Esophagus mucosa (tissue), 1 donor: ENCODE data around the gene ADAMTSL4. TPM values are rescaled to one million over a fixed set of nuclear protein-coding genes. Genes with fewer than 3 reads are reported as not detected.
A peak's percentile ranks its signal among the peaks of the same experiment; 100 is the strongest.
"Not testable (repeated sequence)": the region's sequence is repeated elsewhere in the genome, so short reads cannot be mapped to it uniquely, and the experiment has no call there.

Source experiments
- ATAC-seq: fragments of 200-7000 bp; cut with Tn5 transposase; one replicate; pipeline ENCODE4 v1.9.1; 2020
- total RNA-seq: library from RNA; stranded (reverse); gene quantifications from one replicate; pipeline ENCODE4 v1.2.4, GENCODE V29; 2023
- donor health status: DM: yes; HTN: yes; CAD: no.

ADAMTSL4 gene
- total RNA-seq, 1 donor from 2014 or later = 42.9 TPM

- no peak for ATAC-seq
These were observed 47.1 kb downstream of the ADAMTSL4 start for GRCh38 chr1:150596095-150596892.

DNA sequence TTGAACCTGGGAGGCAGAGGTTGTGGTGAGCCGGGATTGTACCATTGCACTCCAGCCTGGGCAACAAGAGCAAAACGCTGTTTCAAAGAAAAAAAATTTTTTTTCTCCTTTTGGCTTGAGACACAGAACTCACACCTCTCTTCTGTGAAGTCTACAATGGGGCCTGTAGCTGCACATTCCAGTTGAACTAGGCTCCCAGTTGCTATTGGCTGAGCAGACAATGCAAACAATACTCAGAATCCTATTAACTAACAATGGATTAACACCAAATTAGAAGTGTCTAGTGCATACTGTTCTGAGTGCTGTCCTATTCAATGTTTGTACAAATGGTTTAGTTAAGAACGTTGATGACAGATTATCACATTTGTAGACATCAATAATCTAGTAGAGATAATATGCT lies 47.8 kb downstream of the ADAMTSL4 start:
- peak; percentile 69 for ATAC-seq

GRCh38 chr1:150598346-150598745 lies 49.1 kb downstream of the ADAMTSL4 start:
- ATAC-seq = not testable (repeated sequence)

GRCh38 chr1:150601540-150601939 lies 52.3 kb downstream of the ADAMTSL4 start:
- no peak for ATAC-seq

DNA sequence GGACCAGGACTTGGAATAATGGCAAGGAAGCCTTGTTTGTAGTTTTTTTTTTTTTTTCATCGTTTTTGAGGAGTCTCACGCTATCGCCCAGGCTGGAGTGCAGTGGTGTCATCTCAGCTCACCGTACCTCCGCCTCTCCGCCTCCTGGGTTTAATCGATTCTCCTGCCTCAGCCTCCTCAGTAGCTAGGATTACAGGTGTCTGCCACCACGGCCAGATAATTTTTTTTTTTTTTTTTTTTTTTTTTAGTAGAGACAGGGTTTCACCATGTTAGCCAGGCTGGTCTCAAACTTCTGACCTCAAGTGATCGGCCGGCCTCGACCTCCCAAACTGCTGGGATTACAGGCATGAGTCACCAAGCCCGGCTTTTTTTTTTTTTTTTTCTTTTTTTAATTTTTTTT lies 53.2 kb downstream of the ADAMTSL4 start:
- ATAC-seq = not testable (repeated sequence)

- ATAC-seq = no peak
These were observed 54.5 kb downstream of the ADAMTSL4 start for GRCh38 chr1:150603711-150604110.

DNA sequence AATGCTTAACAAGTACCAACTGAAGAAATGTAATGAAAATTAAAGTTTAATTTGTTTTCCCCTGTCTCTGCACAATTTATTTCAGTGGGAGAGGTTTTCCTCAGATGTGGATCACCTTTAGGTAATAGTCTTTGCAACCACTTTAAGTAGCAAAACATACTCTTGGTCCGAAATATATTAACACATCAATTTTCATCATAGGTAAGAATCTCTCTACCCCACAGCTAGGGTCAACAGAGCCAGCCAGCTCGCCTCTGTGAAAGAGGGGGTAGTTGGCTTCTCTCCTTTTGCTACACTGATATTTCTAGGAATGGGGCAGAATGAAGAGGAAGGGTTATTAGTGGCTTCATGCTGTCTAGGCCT lies 55.0 kb downstream of the ADAMTSL4 start:
- no peak for ATAC-seq

- not testable (repeated sequence) for ATAC-seq
These were observed 56.2 kb downstream of the ADAMTSL4 start for GRCh38 chr1:150605451-150605731.

DNA sequence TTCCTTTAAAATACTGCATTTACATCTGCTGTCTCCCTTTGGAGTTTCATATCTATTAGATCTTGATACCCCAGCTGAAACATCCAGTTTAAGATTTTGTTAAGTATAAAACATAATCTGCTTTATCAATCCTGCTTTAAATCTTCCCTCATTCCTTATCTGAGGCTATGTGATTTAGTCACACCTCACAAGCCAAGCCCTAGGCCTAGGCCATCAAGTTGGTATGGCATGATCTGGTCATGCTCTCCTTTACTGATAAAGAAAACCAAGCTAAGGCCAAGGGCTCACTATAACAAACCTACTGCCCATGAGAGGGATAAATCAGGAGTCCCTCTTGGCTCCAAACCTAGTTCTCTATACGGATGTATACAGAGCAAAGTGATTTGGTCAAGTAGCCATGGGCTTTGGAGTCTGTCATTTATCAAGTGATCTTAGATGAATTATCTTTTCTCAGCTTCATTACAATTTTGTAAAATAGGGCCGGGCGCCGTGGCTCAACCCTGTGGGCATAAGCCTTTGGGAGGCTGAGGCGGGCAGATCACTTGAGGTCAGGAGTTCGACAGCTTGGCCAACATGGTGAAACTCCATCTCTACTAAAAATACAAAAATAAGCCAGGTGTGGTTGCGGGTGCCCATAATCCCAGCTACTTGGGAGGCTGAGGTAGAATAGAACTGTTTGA lies 57.4 kb downstream of the ADAMTSL4 start:
- ATAC-seq = no peak

DNA sequence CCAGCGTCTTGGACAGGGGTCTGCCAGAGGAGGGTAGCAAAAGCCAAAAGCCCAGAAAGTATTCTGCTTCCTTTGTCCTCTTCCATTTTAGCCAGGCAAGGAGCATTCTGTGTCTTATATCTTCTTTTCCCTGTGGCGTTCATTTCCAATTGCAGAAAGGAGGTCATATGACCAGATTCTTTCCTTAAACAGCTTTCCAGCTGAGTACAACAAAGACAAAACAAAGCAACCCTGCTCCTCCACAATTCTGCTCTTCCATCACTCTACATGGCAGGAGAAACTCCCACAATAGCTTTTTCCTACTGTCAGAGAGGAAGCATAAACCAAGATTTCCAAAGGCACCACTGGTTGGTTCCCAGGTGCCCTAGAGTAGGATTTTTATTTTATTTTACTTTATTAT lies 60.5 kb downstream of the ADAMTSL4 start:
- ATAC-seq = no peak

Other genes starting within 250 kb of the ADAMTSL4 start
- gene PRPF3, start 227.9 kb upstream of the ADAMTSL4 start, total RNA-seq = 21.5 TPM
- 17.9 TPM for gene RPRD2, start 185.3 kb upstream of the ADAMTSL4 start, total RNA-seq
- 20.3 TPM for gene TARS2, start 62.0 kb upstream of the ADAMTSL4 start, total RNA-seq
- gene ECM1, start 41.3 kb upstream of the ADAMTSL4 start, total RNA-seq = 438 TPM
- gene FALEC, start 33.7 kb upstream of the ADAMTSL4 start, total RNA-seq = 1.6 TPM
- gene MCL1, start 30.2 kb downstream of the ADAMTSL4 start, total RNA-seq = 169 TPM
- gene ENSA, start 80.2 kb downstream of the ADAMTSL4 start, total RNA-seq = 329 TPM
- 30.2 TPM for gene GOLPH3L, start 147.7 kb downstream of the ADAMTSL4 start, total RNA-seq
- 11.1 TPM for gene HORMAD1, start 171.5 kb downstream of the ADAMTSL4 start, total RNA-seq
- gene CTSS, start 216.4 kb downstream of the ADAMTSL4 start, total RNA-seq = 19.6 TPM